PC-9 (cell line): ENCODE data around the gene CMTR2. TPM values are rescaled to one million over a fixed set of nuclear protein-coding genes. Genes with fewer than 3 reads are reported as not detected.

Experiments used
- BruUV-seq: library from RNA; stranded (reverse); fragments of 400-500 nt; replicated peaks from 2 replicates; lab custom pipeline; 2021; lab: Mats Ljungman, UMichigan
- CTCF ChIA-PET: fragments of 300-600 bp; sonication (Branson Sonifier 250); formaldehyde crosslinking; loops from one replicate; lab custom pipeline; 2022; ENCODE audit warnings: antibody characterized with exemption; lab: Charles Lee
- POLR2A ChIA-PET: fragments of 300-600 bp; sonication (Branson Sonifier 250); formaldehyde crosslinking; loops from one replicate; lab custom pipeline; 2022; ENCODE audit warnings: antibody characterized with exemption; ENCODE audit not compliant: unreplicated experiment; lab: Charles Lee
- DNase-seq, 2 experiments: peaks; one replicate each; pipeline versions ENCODE4 v3.0.0 to v3.0.0-alpha.2; 2015 to 2022; ENCODE audit warnings: mixed read lengths in 1 of 2
- H2AFZ ChIP-seq: fragments of 200-600 bp; sonication (generic); 2 replicates; pipeline ENCODE4 v1.8.1; 2017; ENCODE audit warnings: antibody characterized with exemption
- H3F3A ChIP-seq: fragments of 200-600 bp; sonication (generic); 2 replicates; pipeline ENCODE4 v1.8.1; 2017; ENCODE audit warnings: antibody characterized with exemption, mild to moderate bottlenecking, low read depth; ENCODE audit not compliant: insufficient read depth
- H3K27ac ChIP-seq: fragments of 200-600 bp; sonication (generic); 2 replicates; pipeline ENCODE4 v1.6.1; 2016; ENCODE audit warnings: mixed run types
- H3K27me3 ChIP-seq: fragments of 200-600 bp; sonication (generic); 2 replicates; pipeline ENCODE4 v1.6.1; 2016; ENCODE audit warnings: low read depth, mixed run types; ENCODE audit not compliant: insufficient read depth
- H3K36me3 ChIP-seq: fragments of 200-600 bp; sonication (generic); 2 replicates; pipeline ENCODE4 v1.6.1; 2016; ENCODE audit warnings: low read depth, mixed run types
- H3K4me1 ChIP-seq: fragments of 200-600 bp; sonication (generic); replicated peaks from 2 replicates; pipeline ENCODE4 v1.6.1; 2016; ENCODE audit warnings: mixed run types; ENCODE audit not compliant: insufficient read depth
- H3K4me2 ChIP-seq: fragments of 200-600 bp; sonication (generic); 2 replicates; pipeline ENCODE4 v1.6.1; 2017; ENCODE audit warnings: mixed run types
- H3K4me3 ChIP-seq: fragments of 200-600 bp; sonication (generic); 2 replicates; pipeline ENCODE4 v1.6.1; 2016; ENCODE audit warnings: mixed run types
- H3K79me2 ChIP-seq: fragments of 200-600 bp; sonication (generic); 2 replicates; pipeline ENCODE4 v1.6.1; 2017; ENCODE audit warnings: low read depth, mixed run types
- H3K9me2 ChIP-seq: fragments of 200-600 bp; sonication (generic); 2 replicates; pipeline ENCODE4 v1.8.1; 2017; ENCODE audit warnings: mild to moderate bottlenecking; ENCODE audit not compliant: insufficient read depth
- H3K9me3 ChIP-seq: fragments of 200-600 bp; sonication (generic); 2 replicates; pipeline ENCODE4 v1.8.1; 2016; ENCODE audit warnings: low read depth; ENCODE audit not compliant: insufficient read depth
- H4K20me1 ChIP-seq: fragments of 200-600 bp; sonication (generic); 2 replicates; pipeline ENCODE4 v1.8.1; 2017; ENCODE audit not compliant: insufficient read depth
- EZH2 ChIP-seq: fragments of 200-600 bp; sonication (generic); IDR thresholded peaks from 2 replicates; pipeline ENCODE4 v1.8.0; 2017; ENCODE audit warnings: antibody characterized with exemption, low read depth
- intact Hi-C: fragments of 100-400 bp; cut with micrococcal nuclease; formaldehyde crosslinking; loops from one replicate; pipeline ENCODE4 v1.10.0; 2022; ENCODE audit not compliant: unreplicated experiment
- total RNA-seq: library from RNA; stranded (reverse); gene quantifications from 2 replicates; pipeline ENCODE4 v1.2.3, GENCODE V29; 2021
- TF ChIP-seq, protein P1 (sequence below): fragments of 200-600 bp; sonication (generic); conservative IDR thresholded peaks from 2 replicates; pipeline ENCODE4 v1.6.1; 2017; ENCODE audit warnings: mixed run types, antibody characterized with exemption, mild to moderate bottlenecking, moderate library complexity

The CMTR2 gene
- total RNA-seq, 1 experiment from 2014 or later: 36.2 TPM

DNA sequence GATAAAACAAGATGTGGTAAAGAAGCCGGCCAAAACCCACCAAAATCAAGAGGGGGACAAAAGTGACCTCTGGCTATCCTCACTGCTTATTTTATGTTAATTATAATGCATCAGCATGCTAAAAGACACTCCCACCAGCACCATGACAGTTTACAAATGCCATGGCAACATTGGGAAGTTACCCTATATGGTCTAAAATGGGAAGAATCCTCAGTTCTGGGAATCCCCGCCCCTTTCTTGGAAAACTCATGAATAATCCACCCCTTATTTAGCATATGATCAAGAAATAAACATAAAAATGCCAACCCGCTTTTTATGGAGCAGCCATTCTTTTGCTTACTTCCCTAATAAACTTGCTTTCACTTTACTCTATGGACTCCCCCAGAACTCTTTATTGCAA is 25.6 kb downstream of the CMTR2 start:
- no peaks in the 10 kb centered on the region for H3K9me2 ChIP-seq
- no peaks in the 10 kb centered on the region for H4K20me1 ChIP-seq
- no peak overlapping the region for H3K4me3 ChIP-seq
- no peak overlapping the region for H2AFZ ChIP-seq
- ChIA-PET CTCF (no interaction called here), POLR2A (no interaction called here)
- no peaks in the 10 kb centered on the region for H3F3A ChIP-seq
- H3K4me1 ChIP-seq: no peaks in the 10 kb centered on the region
- no peak overlapping the region for H3K27ac ChIP-seq
- no TSS peak for BruUV-seq
- no peak overlapping the region for H3K4me2 ChIP-seq
- H3K79me2 ChIP-seq: no peaks in the 10 kb centered on the region
- H3K9me3 ChIP-seq: no peaks in the 10 kb centered on the region
- H3K27me3 ChIP-seq: no peaks in the 10 kb centered on the region
- DNase-seq: no peak
- TF ChIP-seq, protein P1, sequence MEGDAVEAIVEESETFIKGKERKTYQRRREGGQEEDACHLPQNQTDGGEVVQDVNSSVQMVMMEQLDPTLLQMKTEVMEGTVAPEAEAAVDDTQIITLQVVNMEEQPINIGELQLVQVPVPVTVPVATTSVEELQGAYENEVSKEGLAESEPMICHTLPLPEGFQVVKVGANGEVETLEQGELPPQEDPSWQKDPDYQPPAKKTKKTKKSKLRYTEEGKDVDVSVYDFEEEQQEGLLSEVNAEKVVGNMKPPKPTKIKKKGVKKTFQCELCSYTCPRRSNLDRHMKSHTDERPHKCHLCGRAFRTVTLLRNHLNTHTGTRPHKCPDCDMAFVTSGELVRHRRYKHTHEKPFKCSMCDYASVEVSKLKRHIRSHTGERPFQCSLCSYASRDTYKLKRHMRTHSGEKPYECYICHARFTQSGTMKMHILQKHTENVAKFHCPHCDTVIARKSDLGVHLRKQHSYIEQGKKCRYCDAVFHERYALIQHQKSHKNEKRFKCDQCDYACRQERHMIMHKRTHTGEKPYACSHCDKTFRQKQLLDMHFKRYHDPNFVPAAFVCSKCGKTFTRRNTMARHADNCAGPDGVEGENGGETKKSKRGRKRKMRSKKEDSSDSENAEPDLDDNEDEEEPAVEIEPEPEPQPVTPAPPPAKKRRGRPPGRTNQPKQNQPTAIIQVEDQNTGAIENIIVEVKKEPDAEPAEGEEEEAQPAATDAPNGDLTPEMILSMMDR: no peak
- TF ChIP-seq EZH2: no peak
- intact Hi-C loops: no loop called here
- H3K36me3 ChIP-seq: no peaks in the 10 kb centered on the region

DNA sequence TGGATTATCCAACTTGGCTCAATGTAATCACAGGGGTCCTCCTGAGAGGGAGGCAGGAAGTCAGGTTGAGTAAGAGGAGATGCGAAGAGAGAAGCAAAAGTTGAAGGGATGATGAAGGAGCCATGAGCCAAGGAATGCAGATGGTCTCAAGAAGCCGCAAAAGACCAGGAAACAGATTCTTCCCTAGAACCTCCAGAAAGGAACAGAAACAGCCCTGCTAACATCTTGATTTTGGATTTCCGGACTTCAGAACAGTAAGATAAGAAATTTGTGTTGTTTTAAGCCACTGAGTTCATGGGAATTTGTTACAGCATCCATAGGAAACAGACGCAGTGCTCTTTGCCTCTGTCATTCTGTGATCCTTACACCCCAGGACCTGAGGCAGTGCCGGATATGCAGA is 26.8 kb downstream of the CMTR2 start:
- Histone ChIP-seq H3K4me2 (no peak overlapping the region), H3K27ac (no peak overlapping the region), H3F3A (no peaks in the 10 kb centered on the region), H3K79me2 (no peaks in the 10 kb centered on the region), H2AFZ (no peak overlapping the region), H3K36me3 (no peaks in the 10 kb centered on the region), H3K27me3 (no peaks in the 10 kb centered on the region), H3K4me3 (no peak overlapping the region), H3K4me1 (no peaks in the 10 kb centered on the region), H3K9me3 (no peaks in the 10 kb centered on the region), H4K20me1 (no peaks in the 10 kb centered on the region), H3K9me2 (no peaks in the 10 kb centered on the region)
- ChIA-PET CTCF (no interaction called here), POLR2A (no interaction called here)
- no peak for DNase-seq
- no TSS peak for BruUV-seq
- intact Hi-C loops: no loop called here
- TF ChIP-seq, protein P1: no peak
- no peak for TF ChIP-seq EZH2

DNA sequence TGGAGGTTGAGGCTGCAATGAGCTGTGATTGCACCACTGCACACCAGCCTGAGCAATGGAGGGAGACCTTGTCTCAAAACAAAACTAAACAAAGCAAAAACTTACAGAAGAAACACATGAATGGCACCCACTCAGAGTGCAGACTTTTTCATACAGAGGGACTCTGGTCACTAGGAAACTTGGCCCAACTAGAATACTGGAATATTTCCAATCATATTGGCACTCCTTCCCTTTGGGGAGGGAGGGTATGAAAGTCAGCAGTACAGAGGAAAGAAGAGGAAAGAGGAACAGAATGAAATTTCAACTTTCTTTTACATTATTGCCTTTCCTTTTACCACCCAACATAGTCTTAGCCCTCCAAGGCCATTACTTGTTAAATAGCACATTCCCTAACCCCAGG is 28.2 kb downstream of the CMTR2 start:
- Histone ChIP-seq H3K9me2 (no peaks in the 10 kb centered on the region), H3K27ac (no peak overlapping the region), H4K20me1 (no peaks in the 10 kb centered on the region), H3K36me3 (no peaks in the 10 kb centered on the region), H3K79me2 (no peaks in the 10 kb centered on the region), H3K9me3 (no peaks in the 10 kb centered on the region), H3F3A (no peaks in the 10 kb centered on the region), H3K4me3 (no peak overlapping the region), H3K27me3 (no peaks in the 10 kb centered on the region), H2AFZ (no peak overlapping the region), H3K4me1 (no peaks in the 10 kb centered on the region), H3K4me2 (no peak overlapping the region)
- DNase-seq: no peak
- intact Hi-C loops: no loop called here
- no TSS peak for BruUV-seq
- no peak for TF ChIP-seq EZH2
- TF ChIP-seq, protein P1: no peak
- POLR2A ChIA-PET: interaction anchor here (0.7 kb wide), 1 partner anchor 86 kb away, joined by 4 read pairs; no protein-coding TSS in a partner anchor
- CTCF ChIA-PET: no interaction called here
